Activated CD4-positive, CD25-positive, alpha-beta regulatory T cell treated with anti-CD3 and anti-CD28 coated beads, Interleukin-2, amount 50 U/mL, for 72 hours (primary cell): ENCODE data around the gene AMOTL1.
"Not testable (repeated sequence)": the region's sequence is repeated elsewhere in the genome, so short reads cannot be mapped to it uniquely, and the experiment has no call there.

ENCODE experiments used
- DNase-seq: peaks from one replicate; pipeline ENCODE4 v3.0.0; 2021

AMOTL1 gene

GRCh38 chr11:94825481-94825880 is 57.3 kb downstream of the AMOTL1 start:
- DNase-seq = no peak

DNA sequence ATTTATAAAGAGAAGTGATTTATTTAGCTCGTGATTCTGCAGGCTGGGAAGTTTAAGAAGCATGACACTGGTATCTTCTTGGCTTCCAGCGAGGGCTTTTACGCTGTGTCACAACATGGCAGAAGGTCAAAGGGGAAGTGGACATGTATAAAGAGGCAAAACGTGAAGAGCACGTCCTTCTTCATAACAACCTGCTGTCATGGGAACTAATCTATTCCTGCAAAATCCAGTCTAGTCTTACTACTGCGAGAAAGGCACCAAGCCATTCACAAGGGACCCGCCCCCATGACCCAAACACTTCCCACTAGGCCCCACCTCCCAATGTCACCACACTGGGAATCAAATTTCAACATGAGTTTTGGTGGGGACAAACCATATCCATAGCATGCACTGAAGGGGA is 58.3 kb downstream of the AMOTL1 start:
- no peak for DNase-seq

DNA sequence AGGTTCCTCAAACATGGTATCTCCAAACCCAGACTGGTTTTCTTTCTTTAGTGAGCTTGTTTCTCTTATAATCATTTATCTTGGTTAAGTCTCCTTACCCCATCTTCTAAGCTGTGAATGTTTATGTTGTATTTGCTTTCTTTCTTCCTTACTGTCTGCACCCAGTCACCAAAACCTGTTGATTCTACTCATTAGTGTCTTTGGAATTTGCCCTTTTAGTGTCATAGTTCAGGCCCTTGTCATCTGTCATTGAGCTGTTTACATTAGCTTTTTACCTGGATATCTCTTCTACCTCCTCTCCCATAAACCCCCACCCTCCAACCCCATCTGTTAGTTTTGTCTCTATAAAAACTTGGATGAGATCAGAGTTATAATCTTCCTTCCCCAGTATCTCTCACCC is 59.9 kb downstream of the AMOTL1 start:
- no peak for DNase-seq

- no peak for DNase-seq
These were observed 62.8 kb downstream of the AMOTL1 start for GRCh38 chr11:94830722-94831510.

GRCh38 chr11:94831529-94831928 is 63.4 kb downstream of the AMOTL1 start:
- no peak for DNase-seq

DNA sequence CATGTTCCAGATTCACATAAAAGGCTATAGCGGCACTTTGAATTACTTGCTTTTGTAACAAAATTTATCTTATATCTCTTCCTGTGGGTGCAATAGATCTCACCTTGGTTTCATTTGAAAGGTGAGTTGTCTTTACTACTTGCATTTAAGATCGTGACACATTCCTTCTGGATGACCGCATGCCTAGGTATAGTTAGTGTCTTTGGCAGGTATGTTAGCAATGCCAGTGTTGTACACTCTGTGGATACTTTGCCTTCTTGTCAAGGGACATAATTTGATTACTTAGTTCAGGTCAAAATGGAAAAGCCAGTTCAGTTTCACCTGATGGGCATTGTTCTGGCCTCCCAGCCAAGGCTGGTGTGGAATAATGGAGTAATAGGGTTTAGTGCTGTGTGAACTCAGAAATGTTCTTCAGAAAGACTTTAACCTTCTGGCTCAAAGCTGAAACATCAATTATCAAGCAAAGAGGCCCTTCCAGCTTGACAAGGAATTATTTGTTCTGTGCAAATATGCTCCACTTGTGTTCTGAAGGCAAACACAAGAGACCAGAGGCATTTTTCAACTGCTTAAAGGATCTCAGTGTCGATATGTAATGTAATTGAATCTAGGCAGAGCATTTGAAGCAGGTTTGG is 64.6 kb downstream of the AMOTL1 start:
- DNase-seq = no peak

DNA sequence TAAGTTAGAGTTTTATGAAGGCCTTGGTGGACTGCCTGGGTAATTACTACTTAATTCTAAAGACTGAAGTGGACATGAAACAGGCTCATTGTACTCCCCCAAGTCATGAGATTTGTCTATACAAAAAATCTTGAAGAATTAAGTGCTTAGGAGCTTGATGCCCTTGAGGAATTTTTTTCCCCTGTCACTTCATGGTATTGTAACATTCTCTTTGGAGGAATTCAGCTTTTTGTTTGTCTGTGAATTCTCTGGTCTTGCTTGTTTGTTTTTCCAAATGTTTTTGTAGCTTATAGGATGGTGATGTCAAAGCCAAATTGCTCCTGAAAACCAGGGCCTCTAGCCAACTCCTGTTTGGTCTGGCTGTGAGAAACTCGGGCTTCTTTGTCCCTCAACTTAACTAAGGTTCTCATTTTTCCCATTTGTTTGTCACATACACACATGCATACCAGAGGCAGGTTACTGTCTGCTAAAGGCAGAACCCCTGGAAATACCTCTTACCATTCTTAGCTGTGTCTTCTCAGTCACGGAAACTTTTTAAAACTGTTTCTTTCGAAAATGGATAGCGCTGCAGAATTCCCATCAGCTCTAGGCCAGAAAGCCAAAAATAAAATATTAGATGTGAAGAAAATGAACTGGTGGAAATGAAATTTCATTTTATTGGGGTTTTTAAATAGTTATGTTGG is 66.9 kb downstream of the AMOTL1 start:
- no peak for DNase-seq

DNA sequence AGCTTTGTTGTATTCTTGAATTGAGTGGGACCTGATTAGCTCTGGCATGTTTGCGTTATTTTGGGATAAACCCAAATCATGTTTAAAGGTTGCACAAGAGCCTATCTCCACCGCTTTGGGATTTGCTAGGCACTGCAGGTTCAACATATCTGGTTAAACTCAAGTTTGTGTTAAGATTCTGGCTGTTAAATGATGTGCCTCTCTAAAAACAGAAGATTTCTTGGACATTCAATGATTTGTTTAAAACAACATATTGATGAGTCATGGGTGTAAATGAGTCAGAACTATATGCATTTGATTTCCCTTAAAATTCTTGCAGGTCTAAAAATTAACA is 67.4 kb downstream of the AMOTL1 start:
- no peak for DNase-seq

- no peak for DNase-seq
These were observed 69.2 kb downstream of the AMOTL1 start for GRCh38 chr11:94837317-94837716.

DNA sequence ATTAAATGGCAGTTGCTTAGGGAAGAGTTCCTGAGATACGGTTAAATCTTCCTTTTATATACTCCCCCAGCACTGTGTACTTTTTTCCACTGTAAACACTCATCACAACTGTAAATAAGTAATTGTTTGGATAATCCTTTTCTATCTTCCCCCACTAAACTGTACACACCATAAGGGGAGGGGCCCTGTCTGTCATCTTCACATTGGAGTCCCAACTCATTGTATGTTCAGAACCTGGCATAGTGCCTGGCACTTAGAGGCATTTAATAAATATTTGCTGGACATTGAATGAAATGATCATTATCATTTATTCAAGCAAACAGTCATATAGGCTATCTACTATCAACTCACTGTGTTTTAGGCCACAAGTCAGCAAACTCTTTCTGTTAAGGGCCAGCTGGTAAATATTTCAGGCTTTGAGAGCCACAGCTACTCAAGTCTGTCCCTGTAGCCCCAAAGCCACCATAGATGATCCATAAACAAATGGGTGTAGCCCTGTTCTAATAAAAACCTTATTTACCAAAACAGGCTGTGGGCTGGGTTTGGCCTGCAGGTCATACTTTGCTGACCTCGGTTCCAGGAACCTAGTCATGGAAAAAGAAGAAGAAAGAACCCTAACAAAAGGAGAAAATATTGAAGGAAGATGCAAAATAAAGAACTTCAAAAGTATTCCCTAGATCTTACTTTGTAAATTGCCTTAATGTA is 70.0 kb downstream of the AMOTL1 start:
- DNase-seq = no peak

- DNase-seq = no peak
These were observed 72.1 kb downstream of the AMOTL1 start for GRCh38 chr11:94840209-94840608.

- no peak for DNase-seq
These were observed 75.9 kb downstream of the AMOTL1 start for GRCh38 chr11:94844031-94844430.

DNA sequence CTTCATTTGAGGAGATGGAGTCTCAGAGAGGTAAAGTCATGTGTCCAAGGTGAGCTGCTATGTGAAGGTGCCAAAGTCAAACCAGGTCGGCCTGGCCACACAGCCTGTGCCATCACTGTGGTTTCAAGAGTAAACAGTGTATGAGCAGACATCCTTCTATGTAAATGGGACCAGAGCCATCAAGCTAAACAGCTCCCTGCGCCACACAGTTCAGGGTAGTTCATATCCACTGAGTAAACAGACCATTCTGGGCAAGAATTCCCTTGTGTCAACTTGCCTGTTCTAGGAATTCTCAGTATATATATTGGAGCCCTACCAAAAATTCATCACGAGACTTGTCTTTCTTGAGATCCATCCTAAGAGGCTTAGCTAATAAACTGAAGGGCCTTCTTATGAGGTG is 77.5 kb downstream of the AMOTL1 start:
- no peak for DNase-seq

GRCh38 chr11:94849839-94850238 is 81.7 kb downstream of the AMOTL1 start:
- no peak for DNase-seq

GRCh38 chr11:94851864-94852636 is 83.9 kb downstream of the AMOTL1 start:
- DNase-seq = no peak

- DNase-seq = not testable (repeated sequence)
These were observed 85.1 kb downstream of the AMOTL1 start for GRCh38 chr11:94853288-94853687.

- DNase-seq = no peak
These were observed 85.7 kb downstream of the AMOTL1 start for GRCh38 chr11:94853836-94854235.

DNA sequence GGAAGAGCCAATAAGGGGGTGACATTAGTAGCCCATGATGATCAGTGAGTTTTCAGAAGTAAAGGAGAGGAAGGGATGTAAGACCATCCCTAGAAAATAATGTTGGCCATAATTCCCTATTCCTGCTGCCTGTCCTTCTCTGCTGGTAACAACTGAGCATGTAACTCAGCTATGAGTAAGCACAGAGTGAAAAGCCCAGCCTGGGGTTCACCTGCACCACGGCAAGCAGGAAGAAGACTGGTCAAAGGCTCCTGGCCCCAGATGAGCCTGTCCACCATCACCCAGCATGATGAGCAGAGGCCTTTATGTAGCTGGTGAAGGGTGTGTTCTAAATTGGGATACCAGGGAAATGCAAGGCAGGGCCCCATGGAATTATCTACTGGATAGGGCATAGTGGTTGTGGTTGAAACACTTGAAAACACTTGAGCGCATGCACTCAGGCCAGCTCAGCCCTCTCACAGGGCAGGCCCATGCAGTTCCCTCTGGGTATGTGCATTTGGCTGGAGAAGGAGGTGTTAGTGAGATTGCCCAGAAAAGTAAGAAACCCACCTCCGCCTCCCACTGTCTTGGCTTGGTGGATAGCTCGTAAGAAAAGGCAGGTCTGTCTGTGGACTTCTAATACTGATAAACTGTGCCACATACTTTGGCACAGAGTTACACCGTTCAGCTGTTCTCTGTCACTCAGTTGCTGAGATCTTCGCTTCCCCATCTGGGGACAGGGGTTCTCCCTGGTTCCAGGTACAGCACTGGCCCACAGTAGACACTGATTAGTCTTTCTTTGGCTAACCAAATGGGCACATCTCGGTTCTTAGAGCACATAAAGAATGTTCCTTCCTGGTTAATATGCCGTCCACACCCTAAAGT is 86.8 kb downstream of the AMOTL1 start:
- no peak for DNase-seq

DNA sequence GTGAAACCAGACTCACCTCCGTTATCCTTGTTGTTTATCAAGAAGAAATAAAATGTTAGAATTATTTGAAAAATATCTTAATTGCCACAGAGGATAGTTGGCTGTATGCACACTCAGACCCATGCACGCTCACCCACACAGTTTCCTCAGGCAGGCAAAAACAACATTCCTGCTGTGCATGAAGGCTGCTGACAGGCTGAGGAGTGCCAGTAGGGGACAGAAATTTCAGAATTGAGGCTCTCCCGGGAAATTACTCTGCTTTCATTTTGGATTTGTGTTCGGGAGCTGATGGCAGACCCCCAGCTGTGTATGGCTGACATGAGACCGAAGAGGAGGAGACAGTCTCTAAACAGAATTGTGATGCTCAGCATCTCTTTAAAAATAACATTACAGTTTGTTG is 87.5 kb downstream of the AMOTL1 start:
- no peak for DNase-seq

- no peak for DNase-seq
These were observed 88.3 kb downstream of the AMOTL1 start for GRCh38 chr11:94856443-94856842.

DNA sequence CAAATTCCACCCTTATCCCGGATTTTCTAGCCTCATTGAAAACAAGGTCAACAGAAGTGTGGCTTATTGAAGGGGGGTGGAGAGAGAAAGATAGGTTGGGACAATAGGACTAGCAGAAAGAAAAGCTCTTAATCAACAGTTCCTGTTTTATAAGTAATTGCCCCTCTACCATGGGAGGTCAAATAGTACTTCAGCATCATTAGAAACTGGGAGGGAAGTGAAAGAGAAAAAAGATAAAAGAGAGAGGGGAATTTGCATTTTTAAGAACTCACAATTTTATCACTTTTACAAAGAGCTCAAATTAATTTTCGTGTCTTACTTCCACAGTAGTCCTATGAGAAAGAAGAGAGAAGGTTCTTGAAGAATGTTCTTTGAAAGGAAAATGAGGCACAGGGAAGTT is 89.2 kb downstream of the AMOTL1 start:
- no peak for DNase-seq
